ENCODE data around the gene AFDN.

AFDN gene

DNA sequence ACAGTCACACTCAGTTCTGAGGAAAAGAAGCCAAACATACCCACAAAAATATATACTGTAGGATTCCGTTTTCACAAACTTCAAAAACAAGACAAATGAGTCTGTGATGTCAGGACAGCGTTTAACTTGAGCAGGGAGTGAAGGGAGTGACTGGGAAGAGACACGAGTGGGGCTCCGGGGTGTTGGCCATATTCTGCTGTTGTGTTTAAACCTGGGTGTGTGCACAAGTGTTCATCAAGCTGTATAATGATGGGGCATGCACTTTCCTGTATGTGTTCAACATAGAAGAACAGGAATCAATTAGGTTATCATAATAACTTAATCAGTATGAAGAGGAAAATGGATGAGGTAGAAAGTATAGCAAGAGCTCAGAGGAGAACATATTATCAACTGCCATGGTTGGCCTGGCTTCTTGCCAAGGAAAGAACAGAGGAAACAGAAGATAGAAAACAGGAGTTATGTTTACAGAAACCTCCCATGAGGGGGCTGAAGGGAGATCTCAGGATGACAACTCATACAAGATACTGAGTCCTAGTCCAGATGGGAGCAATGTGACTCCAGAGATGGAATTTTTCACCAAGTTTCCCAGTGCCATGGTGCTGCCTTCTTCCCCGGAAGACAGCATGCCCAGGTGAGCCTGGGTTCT, 15.1 kb upstream of the AFDN start:
- DNase-seq = no peak

DNA sequence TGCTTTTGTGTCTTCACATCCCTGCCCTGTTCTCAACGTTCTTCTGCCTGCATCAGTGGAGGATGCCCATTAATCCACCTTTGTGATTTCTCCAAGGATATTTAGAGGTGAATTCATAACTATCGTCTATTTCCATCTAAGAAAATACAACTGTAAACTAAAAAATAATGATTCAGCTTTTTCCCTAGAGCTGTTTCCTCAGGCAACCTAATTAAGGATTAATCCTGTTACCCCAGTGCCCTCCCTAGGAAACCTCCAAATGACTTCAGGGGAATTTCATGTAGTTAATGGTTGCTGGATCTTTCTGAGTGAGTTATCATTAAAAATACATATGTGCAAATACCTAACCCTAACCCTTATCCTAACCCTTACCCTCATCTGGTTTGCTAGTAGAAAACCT, 14.6 kb upstream of the AFDN start:
- DNase-seq = no peak

DNA sequence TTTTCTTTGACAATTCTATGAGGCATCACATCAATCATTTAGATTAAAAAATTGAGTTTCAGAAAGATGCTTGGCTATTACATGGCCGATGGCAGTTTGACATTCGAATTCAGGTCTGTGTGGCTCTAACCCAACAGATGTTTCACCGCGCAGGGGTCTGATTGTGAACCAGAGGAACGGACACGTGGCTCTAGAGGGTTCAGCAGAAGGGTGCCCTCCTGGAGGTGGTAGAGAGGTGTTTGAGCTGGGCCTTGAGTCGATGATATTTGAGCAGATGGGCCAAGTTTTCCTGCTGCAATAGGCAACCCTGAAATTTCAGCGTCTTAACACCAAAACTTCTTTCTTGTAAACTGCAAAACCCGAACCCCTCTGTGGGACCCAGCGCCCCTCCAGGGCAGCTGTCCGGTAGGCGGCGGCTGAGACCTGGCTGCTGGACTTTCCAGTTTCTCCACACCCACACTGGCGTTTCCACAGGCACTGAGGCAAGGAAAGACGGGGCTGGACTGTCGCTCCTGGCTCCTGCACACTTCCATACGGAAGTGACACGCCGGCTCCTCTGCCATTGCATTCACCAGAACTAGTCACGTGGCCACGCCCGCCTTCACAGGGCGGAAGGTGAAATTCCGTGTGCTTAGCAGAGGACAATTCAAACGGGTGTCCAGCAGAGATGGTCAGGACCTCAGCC, 11.3 kb upstream of the AFDN start:
- no peak for DNase-seq

DNA sequence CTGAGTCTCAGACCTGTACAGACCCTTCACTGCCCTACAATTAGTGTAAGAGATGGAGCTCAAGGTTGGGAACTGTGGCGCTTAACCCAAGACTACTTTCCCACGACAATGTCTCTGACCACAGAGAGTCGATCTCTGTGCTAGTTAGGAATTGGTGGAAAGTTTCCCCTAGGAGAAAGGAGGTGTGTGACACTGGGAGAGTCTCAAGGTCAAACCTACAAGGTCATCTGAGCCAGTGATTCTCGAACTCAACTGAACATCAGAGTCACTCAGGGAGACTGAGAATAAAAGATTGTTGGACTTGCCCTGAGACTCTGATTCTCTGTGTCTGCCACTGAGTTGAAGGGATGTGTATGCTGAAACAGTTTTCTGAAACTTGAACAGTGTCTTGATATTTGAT, 9.7 kb upstream of the AFDN start:
- no peak for DNase-seq

DNA sequence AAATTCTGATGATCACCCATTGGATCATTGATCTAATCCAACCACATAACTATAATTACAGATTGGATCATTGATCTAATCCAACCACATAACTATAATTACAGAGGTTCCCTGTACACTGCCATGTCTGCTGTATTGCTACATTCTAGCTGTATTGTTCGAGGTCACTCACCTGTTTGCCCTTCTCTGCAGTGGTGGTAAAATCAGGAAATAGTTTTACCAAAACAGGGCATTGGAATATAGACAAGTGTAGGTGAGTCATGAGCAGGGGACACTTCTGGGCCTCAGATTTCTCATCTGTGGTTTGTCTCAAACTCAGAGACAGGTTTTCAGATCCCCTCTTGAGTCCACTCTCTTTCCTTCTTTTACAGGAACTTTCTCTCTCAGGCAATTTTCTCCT, 9.0 kb upstream of the AFDN start:
- no peak for DNase-seq

DNA sequence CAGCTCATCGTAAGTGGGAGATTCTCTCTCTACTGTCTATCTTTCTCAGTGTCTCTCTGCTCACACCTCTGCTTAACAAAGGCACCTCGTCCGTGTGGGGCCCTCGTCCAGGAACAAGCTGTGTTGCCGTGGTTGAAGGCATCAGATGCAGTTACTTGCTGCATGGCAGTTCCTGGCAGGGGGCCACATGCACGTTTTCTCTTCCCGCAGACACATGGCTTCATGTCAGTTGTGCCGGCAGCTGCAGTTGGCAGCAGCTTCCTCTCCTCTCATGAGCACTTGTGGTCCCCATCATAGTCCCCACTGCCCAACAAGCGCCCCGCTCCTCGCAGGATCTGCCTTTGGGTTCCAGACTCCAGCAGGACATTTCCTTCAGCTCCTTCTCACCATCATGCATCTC, 7.1 kb upstream of the AFDN start:
- no peak for DNase-seq

DNA sequence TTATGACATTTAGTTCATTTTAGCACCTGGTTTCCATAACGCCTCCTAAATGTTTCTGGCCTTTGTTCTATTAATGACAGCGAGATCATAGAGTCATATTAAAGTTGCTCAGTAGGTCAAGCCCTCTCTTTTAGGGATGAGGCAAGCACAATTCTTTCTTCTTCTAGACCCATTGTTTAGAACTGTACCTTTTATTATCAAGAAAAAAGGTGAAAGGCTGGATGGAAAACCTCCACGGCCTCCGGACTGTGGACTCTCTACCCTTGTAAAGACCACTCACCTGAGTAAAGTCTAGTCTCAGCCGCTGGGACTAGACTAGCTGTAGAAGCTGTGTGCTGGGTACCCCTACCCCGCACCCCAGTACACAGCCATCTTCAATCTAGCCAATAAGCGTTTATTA, 6.0 kb upstream of the AFDN start:
- no peak for DNase-seq

DNA sequence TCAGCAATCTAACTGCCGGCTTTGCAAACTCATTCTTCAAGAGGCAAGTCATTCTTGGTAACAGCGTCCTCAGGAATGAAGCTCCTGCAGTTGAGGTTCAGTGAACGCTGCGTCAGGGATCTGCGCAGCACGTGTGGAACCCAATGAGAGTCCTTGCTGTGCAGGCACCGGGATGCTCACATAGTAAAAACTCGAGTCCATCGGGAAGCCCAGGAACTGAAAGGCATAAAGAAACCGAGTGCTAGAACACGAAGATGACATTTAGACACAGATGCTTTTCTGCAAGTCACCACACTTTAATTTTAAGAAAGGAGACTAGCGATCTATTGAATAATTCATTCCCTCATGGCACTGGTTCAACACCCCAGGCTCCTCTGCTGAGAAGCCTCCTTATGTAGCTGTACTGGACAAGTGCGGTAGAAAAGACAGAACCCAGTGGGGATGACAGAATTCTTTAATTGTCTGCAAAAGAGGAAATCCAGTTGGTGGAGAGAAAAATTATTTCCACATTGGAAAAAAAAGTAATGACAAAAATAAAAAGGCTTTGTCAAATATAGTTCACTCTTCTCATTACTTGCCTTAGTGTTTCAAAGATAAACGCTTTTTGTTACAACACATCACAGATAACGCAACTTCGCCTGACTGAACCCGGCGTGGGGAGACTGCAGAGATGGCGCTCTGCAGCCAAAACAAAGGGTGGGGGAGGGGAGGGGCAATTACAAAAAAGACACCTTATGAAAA, 1.9 kb upstream of the AFDN start:
- DNase-seq = peak in 11 of 51 donors; percentile 12 to 56 (median 31)

DNA sequence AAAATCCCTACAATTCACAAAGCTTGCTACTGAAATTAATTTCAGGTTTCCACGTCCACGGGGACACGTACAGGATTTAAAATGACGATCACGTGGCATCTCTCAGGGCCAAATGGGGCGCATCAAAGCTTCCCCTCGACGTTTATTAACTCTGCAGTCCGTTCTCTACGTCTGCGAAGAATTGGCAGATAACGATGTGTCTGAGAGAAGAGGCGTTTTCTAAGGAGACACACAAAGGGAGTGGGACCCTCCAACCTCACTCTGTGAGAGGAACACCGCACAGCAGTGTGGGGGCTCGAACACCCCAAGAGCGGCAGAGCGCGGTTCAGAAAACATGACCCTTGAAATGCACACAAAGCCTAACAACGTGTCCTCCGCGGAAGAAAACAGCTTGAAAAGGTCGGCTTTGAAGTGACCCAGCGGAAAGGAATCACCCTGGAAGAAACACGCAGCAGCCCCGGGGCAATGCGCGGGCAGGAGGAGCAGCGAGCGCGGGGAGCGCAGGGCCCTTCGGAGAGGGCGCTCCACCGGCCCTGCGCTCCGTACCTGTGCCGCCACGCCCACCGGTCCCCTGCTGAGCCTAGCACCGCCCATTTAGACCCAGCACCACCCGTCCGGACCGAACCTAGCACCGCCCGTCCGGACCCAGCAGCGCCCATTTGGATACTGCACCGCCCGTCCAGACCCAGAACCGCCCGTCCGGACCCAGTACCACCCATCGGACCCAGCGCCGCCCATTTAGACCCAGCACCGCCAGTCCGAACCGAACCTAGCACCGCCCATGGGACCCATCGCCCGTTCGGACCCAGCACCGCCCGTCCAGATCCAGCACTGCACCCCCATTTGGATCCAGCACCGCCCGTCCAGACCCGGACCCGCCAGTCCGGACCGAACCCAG, 1.1 kb upstream of the AFDN start:
- peak in 8 of 51 donors; percentile 12 to 61 (median 37) for DNase-seq

DNA sequence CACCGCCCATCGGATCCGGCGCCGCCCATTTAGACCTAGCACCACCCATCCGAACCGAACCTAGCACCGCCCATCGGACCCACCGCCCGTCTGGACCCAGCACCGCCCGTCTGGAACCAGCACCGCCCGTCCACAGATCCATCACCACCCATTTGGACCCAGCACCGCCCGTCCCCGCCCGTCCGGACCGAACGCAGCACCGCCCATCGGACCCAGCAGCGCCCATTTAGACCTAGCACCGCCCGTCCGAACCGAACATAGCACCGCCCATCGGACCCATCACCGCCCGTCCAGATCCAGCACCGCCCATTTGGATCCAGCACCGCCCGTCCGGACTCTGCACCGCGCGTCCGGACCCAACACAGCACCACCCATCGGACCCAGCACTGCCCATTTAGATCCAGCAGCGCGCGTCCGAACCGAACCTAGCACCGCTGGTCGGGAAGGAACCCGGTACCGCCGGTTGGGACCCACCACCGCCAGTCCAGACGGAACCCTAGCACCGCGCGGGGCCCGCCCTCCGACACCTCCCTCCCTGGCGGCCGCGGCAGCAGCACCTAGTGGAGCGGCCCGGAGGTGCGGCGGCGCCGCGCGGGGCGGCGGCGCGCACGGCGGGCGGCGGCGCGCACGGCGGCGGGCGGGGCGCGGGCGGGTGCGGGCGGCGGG, 348 bp upstream of the AFDN start:
- DNase-seq = peak in 44 of 51 donors; percentile 9 to 85 (median 63)

DNA sequence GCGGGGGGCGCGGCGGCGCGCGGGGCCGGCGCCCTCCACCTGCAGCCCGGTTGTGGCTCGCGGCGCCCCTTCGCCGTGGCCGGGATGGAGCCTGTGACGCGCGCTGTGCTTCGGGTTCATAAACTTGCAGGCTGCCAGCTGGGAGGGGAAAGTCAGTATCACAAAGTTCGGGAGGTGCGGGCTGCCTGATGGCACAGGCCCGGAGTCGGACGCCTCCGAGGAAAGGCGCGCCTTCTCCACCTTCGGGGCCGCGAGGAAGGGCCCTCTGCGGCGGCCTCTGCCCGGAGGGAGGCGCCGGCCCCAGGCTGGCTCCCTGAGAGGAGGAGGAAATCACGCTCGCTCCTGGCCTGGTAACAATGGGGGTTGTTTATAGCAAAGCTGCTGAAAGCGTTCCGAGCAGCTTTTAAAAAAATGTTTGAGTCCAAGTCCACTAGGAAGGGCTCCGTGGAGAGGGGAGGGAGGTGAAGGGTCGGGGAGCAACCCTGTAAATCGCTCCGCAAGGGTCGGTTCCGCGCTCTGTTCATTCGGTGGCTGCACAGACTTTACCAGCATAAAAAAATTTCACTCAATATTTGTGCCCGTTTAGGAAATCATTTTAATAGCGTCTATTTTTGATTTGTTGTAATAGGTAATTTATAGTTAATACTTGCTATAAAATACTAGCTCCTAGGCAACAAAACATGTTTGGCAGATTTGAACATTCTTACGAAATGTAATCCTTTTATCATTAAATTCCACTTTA, 1.0 kb downstream of the AFDN start:
- peak in 27 of 51 donors; percentile 15 to 56 (median 33) for DNase-seq

DNA sequence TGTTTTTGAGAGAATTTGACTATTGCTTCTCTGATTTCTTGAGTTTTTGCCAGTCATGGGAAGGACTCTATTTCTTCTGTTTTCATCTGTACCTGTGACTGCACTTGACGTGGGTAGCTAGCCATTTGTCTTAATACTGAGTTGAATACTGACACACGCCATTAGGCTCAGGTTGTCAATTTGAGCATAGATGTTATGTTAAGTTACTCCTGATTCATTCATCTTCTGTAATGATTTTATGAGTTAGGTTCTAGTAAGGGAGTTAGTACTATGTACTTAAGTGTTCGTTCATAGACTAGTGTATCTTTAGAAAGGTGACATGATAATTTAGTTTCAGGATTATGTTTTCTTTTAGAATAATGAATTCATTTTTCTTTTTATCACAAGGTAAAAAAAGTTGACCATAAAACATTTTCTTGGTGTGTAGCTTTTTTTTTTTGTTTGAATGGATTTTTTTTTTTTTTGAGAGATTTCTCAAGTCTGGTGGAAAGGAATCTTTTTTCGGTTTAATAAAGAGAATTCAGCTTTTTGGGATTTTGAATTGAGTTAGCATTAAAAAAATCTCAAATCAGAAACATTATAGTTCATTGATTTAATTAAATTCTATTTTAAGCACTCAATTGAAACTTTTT, 1.7 kb downstream of the AFDN start:
- DNase-seq = peak in 1 of 51 donors; percentile 37

DNA sequence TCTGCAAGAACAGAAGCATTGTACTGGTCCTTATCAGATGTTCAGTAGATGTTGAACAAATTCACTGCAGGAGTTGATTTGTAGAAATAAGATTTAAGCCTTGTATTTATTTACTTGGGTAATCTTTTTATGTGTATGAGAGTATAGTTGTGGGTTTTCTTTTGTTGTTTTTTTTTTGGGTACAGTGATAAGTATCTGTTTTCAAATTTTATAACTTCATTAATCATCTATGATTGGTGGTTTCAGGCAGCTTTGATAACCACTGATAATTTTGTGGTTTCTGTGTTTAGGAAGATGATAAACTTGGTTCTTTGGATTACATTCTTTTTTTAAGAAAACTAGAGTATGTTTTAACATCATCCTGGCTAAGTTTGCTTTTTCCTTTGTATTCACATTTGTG, 2.8 kb downstream of the AFDN start:
- no peak for DNase-seq

DNA sequence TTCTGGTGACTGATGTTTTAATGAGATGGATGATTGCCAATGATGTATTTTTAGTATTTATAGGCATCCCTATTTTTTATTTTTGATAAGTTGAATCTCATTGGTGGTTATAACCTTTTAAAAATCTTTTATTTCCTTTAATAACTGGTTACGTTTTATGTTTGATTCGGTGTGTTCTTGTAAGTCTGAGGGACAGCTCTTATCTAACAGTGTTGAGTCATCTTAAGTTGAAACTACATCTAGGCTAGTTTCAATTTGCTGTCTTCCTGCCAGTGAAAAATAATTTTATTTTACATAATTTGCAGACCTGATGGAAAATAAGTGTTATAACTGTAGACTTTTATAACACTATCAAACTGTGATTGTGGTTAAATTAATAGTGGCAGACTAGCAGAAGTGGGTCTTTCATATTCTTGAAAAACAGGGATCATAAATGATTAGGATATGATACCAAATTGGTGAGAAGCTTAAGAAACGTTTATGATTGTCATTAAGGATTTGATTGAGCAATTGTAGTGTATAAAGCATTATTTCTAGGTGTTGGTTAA, 4.6 kb downstream of the AFDN start:
- no peak for DNase-seq

DNA sequence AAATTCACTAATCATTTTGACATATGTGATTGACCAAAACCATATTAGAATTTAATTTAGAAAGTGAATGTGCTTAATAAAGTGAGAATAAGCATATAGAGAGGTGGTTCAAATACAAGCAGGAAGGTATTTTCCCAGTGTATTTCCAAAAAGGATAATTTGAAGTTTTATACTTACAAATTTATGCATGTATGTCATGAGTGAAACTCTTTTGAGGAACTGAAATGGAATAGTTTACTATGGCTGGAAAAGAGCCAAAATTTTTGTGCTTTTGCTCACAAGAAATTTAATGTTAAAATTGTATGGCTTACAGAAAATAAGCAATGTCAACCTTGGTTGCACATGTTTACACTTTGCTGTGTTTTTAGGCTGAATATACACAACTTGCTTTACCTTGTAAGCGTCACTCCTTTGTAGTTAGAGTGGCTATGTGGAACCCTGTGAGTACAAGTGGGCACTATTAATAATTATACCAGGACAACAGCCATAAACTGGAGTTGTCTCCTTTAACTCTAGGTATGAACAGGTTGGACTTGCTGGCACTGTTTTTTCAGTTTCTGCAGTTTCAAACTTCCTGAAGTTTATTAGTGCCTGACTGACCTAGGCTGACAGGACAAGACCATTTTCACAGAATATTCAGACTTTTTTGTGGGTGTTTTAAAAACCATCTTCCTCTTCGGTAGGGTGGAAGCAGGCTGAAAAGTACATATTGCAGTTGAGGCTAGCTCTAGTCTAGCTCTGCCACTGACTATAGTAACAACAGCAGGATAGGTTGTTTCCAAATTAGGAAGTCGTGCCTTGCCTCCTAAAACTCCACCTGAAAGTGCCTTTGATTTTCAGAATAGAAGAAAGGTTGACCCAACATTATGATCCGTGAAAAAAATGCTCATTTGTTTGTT, 6.0 kb downstream of the AFDN start:
- no peak for DNase-seq

DNA sequence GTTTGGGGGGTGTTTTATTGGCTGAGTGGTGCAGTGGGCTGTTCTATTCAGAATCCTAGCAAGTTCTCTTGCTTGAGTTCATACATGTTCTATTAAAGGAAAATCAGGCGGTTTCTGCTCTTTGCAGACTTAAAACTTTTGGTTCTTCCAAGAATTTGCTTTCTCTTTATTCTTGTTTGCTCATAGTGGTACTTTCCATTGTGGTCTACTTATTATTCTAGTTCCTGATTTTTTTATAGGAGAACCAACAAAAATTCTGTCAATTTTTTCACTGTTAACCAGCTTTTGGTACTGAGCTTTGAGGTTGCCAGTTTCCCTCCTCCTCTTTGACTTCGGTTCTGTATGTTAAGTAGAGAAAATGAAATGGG, 6.7 kb downstream of the AFDN start:
- DNase-seq = no peak

DNA sequence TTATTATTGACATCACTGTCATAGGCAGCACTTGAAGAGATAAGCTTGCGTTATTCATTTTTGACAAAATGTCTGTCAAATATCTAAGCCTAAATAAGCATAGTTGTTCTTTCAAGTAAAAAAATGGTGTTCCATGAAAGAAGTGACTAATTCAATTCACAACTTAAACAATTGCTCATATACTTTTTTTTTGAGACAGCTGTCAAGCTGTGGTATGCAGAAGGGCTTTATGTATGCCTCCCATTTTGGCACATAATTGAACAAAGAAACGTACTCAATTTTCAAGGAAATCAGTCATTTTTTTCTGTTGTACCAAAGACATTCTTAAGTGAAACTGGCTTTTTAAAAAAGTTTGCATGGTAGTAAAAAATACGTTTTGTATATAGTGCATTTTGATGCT, 8.5 kb downstream of the AFDN start:
- no peak for DNase-seq

DNA sequence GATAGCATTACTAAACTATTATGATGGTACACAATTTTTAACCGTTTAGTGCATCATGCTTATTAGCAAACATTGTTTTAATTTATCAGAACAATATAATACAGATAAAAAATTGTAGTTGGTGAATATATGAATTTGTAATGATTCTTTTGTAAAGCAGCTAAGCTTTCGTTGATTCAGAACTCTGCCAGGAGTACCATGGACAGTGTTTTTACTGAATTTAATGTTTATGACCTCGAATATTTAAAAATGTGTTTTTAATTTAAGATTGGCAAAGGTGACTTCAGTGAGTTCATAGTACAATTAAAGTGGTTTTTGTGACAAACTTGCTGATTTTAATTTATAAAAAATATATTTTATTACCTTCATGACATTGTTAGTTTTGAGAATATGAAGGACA, 10.0 kb downstream of the AFDN start:
- DNase-seq = no peak

Measured in hypothalamus (tissue), 51 donors.